K562 (cell line): ENCODE results near the gene PLCD1. TPM values are rescaled to one million over a fixed set of nuclear protein-coding genes. Genes with fewer than 3 reads are reported as not detected.

ENCODE experiments used
- AFF4 ChIP-seq: sonication (generic); formaldehyde crosslinking; IDR thresholded peaks from 2 replicates; pipeline ENCODE4 v1.8.0; 2023; ENCODE audit warnings: mild to moderate bottlenecking, missing genetic modification reagents
- ARNT ChIP-seq, 2 experiments: fragments of 450-650 bp; IDR thresholded peaks; 2 replicates each; pipeline ENCODE4 v1.6.1; 2016; ENCODE audit warnings: mild to moderate bottlenecking in 1 of 2
- CBX2 ChIP-seq: fragments of 200-600 bp; sonication (generic); IDR thresholded peaks from one replicate; pipeline ENCODE4 v1.6.1; 2012; ENCODE audit warnings: mild to moderate bottlenecking, low read length, inconsistent platforms; ENCODE audit not compliant: insufficient read depth, poor library complexity, severe bottlenecking
- CTCF ChIP-seq, 3 experiments: IDR thresholded peaks in 2 of 3; conservative IDR thresholded peaks in 1 of 3; 2 replicates each; pipeline ENCODE4 v1.5.1; 2011 to 2012; ENCODE audit warnings: low read length in 3 of 3, mild to moderate bottlenecking in 3 of 3, control low read depth in 2 of 3, improper control_type of control experiment in 1 of 3, inconsistent platforms in 1 of 3, low read depth in 1 of 3, mixed read lengths in 1 of 3, moderate library complexity in 1 of 3; ENCODE audit not compliant: insufficient read depth in 2 of 3
- MAX ChIP-seq: sonication (generic); formaldehyde crosslinking; IDR thresholded peaks from 2 replicates; pipeline ENCODE4 v1.9.0; 2022; ENCODE audit warnings: mild to moderate bottlenecking, missing genetic modification reagents
- POLR2B ChIP-seq: fragments of 450-650 bp; IDR thresholded peaks from 2 replicates; pipeline ENCODE4 v1.6.1; 2018; ENCODE audit warnings: low read depth; ENCODE audit not compliant: partially characterized antibody
- TSHZ1 ChIP-seq: fragments of 250-450 bp; sonication (Bioruptor Pico); IDR thresholded peaks from 2 replicates; pipeline ENCODE4 v1.4.0; 2020; ENCODE audit warnings: mild to moderate bottlenecking, moderate library complexity
- ZBTB33 ChIP-seq: sonication (generic); formaldehyde crosslinking; IDR thresholded peaks from 2 replicates; pipeline ENCODE4 v1.8.1; 2023; ENCODE audit warnings: mild to moderate bottlenecking, missing genetic modification reagents
- ZC3H8 ChIP-seq: fragments of 450-650 bp; IDR thresholded peaks from 2 replicates; pipeline ENCODE4 v1.6.1; 2017
- ZNF609 ChIP-seq: sonication (generic); formaldehyde crosslinking; IDR thresholded peaks from 2 replicates; pipeline ENCODE4 v1.8.1; 2023; ENCODE audit warnings: missing genetic modification reagents, mild to moderate bottlenecking, borderline replicate concordance
- polyA plus RNA-seq, 8 experiments: library from polyadenylated mRNA; depleted of rRNA in 4 of 8; stranded (reverse) in 5 of 8; unstranded in 3 of 8; fragments of >200 nt; fragmentation: Nextera tagmentation in 2 of 8; fragmentation: Illumina TruSeq in 1 of 8; extraction: Ambion mirVana in 2 of 8; extraction: Trizol in 1 of 8; gene quantifications; 2 replicates each; pipeline versions ENCODE4 v1.2.1 to v1.2.3, GENCODE V29; 2011 to 2014; ENCODE audit warnings: inconsistent platforms in 1 of 8, missing spikeins in 1 of 8
- total RNA-seq, 7 experiments: library from RNA; depleted of rRNA in 6 of 7; stranded (reverse); fragments of >200 nt in 6 of 7; fragmentation: Illumina TruSeq in 2 of 7; extraction: Trizol in 2 of 7; gene quantifications; 2 replicates each; pipeline versions ENCODE4 v1.2.1 to v1.2.3, GENCODE V29; 2011 to 2021; ENCODE audit warnings: low replicate concordance in 1 of 7

The PLCD1 gene
- total and polyA plus RNA-seq, 9 of the 15 experiments (the other 6 are each of a cell fraction or from before 2014, with no cell fraction given), result 5.4 to 209 (median 116) TPM

GRCh38 chr3:38003371-38003816 is 26.0 kb downstream of the PLCD1 start (continued):
- TF ChIP-seq TSHZ1, result no peak
- no peak for TF ChIP-seq ZBTB33 (CRISPR knock-in tag)
- no peak for TF ChIP-seq CBX2
- TF ChIP-seq ZC3H8, result no peak
- no peak for TF ChIP-seq AFF4 (CRISPR knock-in tag)
- no peak for TF ChIP-seq ZNF609
- 0 out of 4 replicates have a peak, but pooled peaks of 1 of the 2 experiments have one; percentile 40 for TF ChIP-seq ARNT (IDR thresholded peaks at IDR 0.05)
- TF ChIP-seq CTCF (IDR thresholded peaks at IDR 0.05 in 2 of 3, conservative IDR thresholded peaks at IDR 0.05 in 1 of 3; ENCODE audit: insufficient read depth in 2 of 3, low read depth in 1 of 3, low read length in 3 of 3), result peak; percentile 79 to 99 (median 86)
- no peak for TF ChIP-seq POLR2B
- TF ChIP-seq MAX (CRISPR knock-in tag), result no peak
